ENCODE data around the gene CPTP. TPM values are rescaled to one million over a fixed set of nuclear protein-coding genes. Genes with fewer than 3 reads are reported as not detected.

Gene CPTP
- total RNA-seq, 3 donors from 2014 or later (not counting 1 experiment from before 2014, with no cell fraction given), result 8.0 to 14.6 (median 12.3) TPM

DNA sequence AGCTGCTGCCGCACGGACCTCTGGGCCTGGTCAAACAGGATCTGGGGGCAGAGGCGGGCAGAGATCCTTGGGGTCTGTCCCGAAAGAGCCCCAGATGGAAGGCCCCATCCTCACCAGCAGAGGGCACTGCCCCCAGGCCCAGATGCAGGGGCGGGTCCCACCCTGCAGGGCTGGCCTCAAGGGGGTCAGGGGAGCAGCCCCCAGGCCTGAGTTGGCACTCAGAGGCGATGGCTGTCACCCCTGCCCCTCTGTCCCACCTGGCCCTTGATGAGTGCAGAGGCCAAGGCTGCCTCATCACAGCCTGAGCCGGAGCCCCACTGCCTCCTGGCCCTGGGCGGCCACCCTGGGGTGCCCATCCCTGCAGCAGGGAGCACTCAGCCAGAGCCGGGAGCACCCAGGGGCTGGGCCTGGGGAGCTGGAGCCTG, 22.6 kb upstream of the CPTP start:
- Mint-ChIP-seq H3K27ac (no peak overlapping the region), H3K36me3 (no peaks in the 10 kb centered on the region), H3K27me3 (ENCODE audit: low read depth in 2 of 2) (no peaks in the 10 kb centered on the region), H3K4me1 (peaks cover 6 to 21% of the 10 kb centered on the region in 2 donors), H3K9me3 (no peaks in the 10 kb centered on the region), H3K4me3 (no peak overlapping the region)
- TF ChIP-seq, protein P1, sequence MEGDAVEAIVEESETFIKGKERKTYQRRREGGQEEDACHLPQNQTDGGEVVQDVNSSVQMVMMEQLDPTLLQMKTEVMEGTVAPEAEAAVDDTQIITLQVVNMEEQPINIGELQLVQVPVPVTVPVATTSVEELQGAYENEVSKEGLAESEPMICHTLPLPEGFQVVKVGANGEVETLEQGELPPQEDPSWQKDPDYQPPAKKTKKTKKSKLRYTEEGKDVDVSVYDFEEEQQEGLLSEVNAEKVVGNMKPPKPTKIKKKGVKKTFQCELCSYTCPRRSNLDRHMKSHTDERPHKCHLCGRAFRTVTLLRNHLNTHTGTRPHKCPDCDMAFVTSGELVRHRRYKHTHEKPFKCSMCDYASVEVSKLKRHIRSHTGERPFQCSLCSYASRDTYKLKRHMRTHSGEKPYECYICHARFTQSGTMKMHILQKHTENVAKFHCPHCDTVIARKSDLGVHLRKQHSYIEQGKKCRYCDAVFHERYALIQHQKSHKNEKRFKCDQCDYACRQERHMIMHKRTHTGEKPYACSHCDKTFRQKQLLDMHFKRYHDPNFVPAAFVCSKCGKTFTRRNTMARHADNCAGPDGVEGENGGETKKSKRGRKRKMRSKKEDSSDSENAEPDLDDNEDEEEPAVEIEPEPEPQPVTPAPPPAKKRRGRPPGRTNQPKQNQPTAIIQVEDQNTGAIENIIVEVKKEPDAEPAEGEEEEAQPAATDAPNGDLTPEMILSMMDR (IDR thresholded peaks at IDR 0.05), result peak; percentile 26
- Histone ChIP-seq H3K4me3 (ENCODE audit: low read length) (no peak overlapping the region), H3K27ac (ENCODE audit: low read length) (no peak overlapping the region), H3K9me3 (ENCODE audit: control insufficient read depth, insufficient read depth, low read length) (no peaks in the 10 kb centered on the region), H3K36me3 (ENCODE audit: control insufficient read depth, insufficient read depth, low read length) (no peaks in the 10 kb centered on the region), H3K4me1 (ENCODE audit: control insufficient read depth, insufficient read depth, low read length) (peaks cover 33% of the 10 kb centered on the region), H3K27me3 (ENCODE audit: control insufficient read depth, insufficient read depth, low read length) (no peaks in the 10 kb centered on the region)
- intact Hi-C loops (cut with micrococcal nuclease), result no loop called here
- 89% methylated on average over 9 of the region's 9 CpGs for WGBS (ENCODE audit: insufficient coverage)
- ATAC-seq (no peak), DNase-seq (peak in 1 of 2 donors; percentile 40)

DNA sequence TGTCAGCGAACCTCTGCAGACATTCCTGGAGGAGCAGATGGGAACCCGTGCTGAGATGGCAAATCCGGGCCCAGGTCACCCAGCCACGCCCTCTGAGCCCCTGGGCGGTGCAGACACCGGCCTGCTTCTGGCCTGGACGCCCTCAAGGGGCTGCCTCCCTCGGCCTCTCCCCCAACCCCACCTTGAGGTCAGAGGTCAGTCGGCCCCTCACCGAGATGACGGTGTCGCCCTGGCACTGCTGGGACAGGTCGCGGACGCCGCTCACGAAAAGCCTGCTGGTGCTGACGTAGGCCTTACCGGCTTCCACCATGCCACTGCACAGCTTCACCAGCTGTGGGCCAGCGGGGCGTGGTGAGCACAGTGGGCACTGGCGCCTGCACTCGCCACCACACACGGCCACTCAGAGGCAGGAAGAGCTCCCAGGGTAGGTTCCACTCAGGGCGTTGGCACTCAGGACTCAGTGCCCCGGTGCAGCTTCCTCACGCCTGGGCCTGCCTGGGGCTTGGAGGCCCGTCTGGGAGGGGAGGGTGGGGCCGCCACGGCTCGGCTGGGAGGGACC, 21.6 kb upstream of the CPTP start:
- TF ChIP-seq, protein P1 (IDR thresholded peaks at IDR 0.05), result no peak
- WGBS (ENCODE audit: insufficient coverage), result 83% methylated on average over 31 of the region's 31 CpGs
- ATAC-seq, result no peak
- H3K27ac Mint-ChIP-seq, result no peak overlapping the region
- no peaks in the 10 kb centered on the region for H3K27me3 Mint-ChIP-seq (ENCODE audit: low read depth in 2 of 2)
- no peaks in the 10 kb centered on the region for H3K9me3 Mint-ChIP-seq
- H3K27ac ChIP-seq (ENCODE audit: low read length), result no peak overlapping the region
- H3K4me1 ChIP-seq (ENCODE audit: control insufficient read depth, insufficient read depth, low read length), result peaks cover 33% of the 10 kb centered on the region
- no peak for DNase-seq
- H3K4me3 Mint-ChIP-seq, result no peak overlapping the region
- H3K4me3 ChIP-seq (ENCODE audit: low read length), result no peak overlapping the region
- H3K36me3 ChIP-seq (ENCODE audit: control insufficient read depth, insufficient read depth, low read length), result no peaks in the 10 kb centered on the region
- no peaks in the 10 kb centered on the region for H3K36me3 Mint-ChIP-seq
- H3K4me1 Mint-ChIP-seq, result peaks cover 6 to 23% of the 10 kb centered on the region in 2 donors
- no peaks in the 10 kb centered on the region for H3K9me3 ChIP-seq (ENCODE audit: control insufficient read depth, insufficient read depth, low read length)
- intact Hi-C loops (cut with micrococcal nuclease), result no loop called here
- no peaks in the 10 kb centered on the region for H3K27me3 ChIP-seq (ENCODE audit: control insufficient read depth, insufficient read depth, low read length)

DNA sequence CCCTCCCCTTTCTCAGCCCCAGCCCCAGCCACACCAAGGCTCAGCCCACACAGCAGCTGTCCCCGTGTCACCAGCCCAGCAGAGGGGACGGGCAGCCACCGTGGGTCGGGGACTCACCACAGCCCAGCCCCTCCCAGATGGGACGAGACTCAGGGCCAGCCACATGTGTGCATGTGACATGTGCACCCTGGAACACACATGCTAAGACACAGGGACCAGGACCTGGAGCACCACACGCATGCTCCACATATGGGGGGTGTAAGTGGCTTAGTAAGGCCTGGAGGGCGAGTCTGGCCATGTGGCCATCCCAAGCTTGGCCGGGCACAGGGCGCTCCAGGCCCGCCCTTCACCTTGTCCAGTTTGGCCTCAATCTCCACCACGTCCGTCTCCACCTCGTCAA, 20.9 kb upstream of the CPTP start:
- H3K27me3 ChIP-seq (ENCODE audit: control insufficient read depth, insufficient read depth, low read length), result no peaks in the 10 kb centered on the region
- intact Hi-C loops (cut with micrococcal nuclease), result no loop called here

More for the DNA sequence above, 20.9 kb upstream of the CPTP start:
- H3K4me1 ChIP-seq (ENCODE audit: control insufficient read depth, insufficient read depth, low read length), result peaks cover 32% of the 10 kb centered on the region
- no peaks in the 10 kb centered on the region for H3K9me3 Mint-ChIP-seq
- H3K9me3 ChIP-seq (ENCODE audit: control insufficient read depth, insufficient read depth, low read length), result no peaks in the 10 kb centered on the region
- H3K4me3 Mint-ChIP-seq, result no peak overlapping the region
- H3K27me3 Mint-ChIP-seq (ENCODE audit: low read depth in 2 of 2), result no peaks in the 10 kb centered on the region
- 83% methylated on average over 13 of the region's 13 CpGs for WGBS (ENCODE audit: insufficient coverage)
- no peak overlapping the region for H3K4me3 ChIP-seq (ENCODE audit: low read length)
- no peak overlapping the region for H3K27ac ChIP-seq (ENCODE audit: low read length)
- TF ChIP-seq, protein P1 (IDR thresholded peaks at IDR 0.05), result no peak
- peaks cover 6 to 21% of the 10 kb centered on the region in 2 donors for H3K4me1 Mint-ChIP-seq
- no peak overlapping the region for H3K27ac Mint-ChIP-seq
- DNase-seq (no peak), ATAC-seq (no peak)
- H3K36me3 ChIP-seq (ENCODE audit: control insufficient read depth, insufficient read depth, low read length), result no peaks in the 10 kb centered on the region
- no peaks in the 10 kb centered on the region for H3K36me3 Mint-ChIP-seq
